Transverse colon (tissue), 4 donors: ENCODE measurements around the gene KCTD16. TPM values are rescaled to one million over a fixed set of nuclear protein-coding genes. Genes with fewer than 3 reads are reported as not detected.

Experiments used
- DNase-seq: peaks from one replicate; pipeline ENCODE4 v3.0.0-alpha.2; 2019
- H3K27ac ChIP-seq, 4 donors: fragments of 200-600 bp; sonication (generic); 2 replicates each; pipeline ENCODE4 v1.5.1; 2016 to 2018; ENCODE audit warnings: inconsistent platforms in 4 of 4
- H3K27me3 ChIP-seq: fragments of 200-600 bp; sonication (generic); 2 replicates; pipeline ENCODE4 v1.5.1; 2017; ENCODE audit warnings: inconsistent platforms
- H3K36me3 ChIP-seq, 4 donors: fragments of 200-600 bp; sonication (generic); 2 replicates each; pipeline ENCODE4 v1.5.1; 2017 to 2019; ENCODE audit warnings: inconsistent platforms in 4 of 4
- H3K4me1 ChIP-seq, 4 donors: fragments of 200-600 bp; sonication (generic); 2 replicates each; pipeline ENCODE4 v1.5.1; 2017 to 2020; ENCODE audit warnings: inconsistent platforms in 4 of 4
- H3K4me3 ChIP-seq, 4 donors: fragments of 200-600 bp; sonication (generic); 1 replicate in 1 of 4; 2 replicates in 3 of 4; pipeline versions ENCODE4 v1.5.1 to v1.6.1; 2017 to 2019; ENCODE audit warnings: inconsistent platforms in 4 of 4
- H3K9me3 ChIP-seq, 2 donors: fragments of 200-600 bp; sonication (generic); 2 replicates each; pipeline ENCODE4 v1.5.1; 2017 to 2019; ENCODE audit warnings: inconsistent platforms in 2 of 2
- CTCF ChIP-seq, 5 experiments: fragments of 200-600 bp in 3 of 5; fragments of 450-650 bp in 2 of 5; sonication (generic) in 3 of 5; IDR thresholded peaks; 1 replicate in 2 of 5; 2 replicates in 3 of 5; pipeline ENCODE4 v1.5.1; 2016 to 2017; ENCODE audit warnings: antibody characterized with exemption in 5 of 5, inconsistent platforms in 3 of 5, mild to moderate bottlenecking in 2 of 5, moderate library complexity in 1 of 5
- EP300 ChIP-seq: sonication (generic); formaldehyde crosslinking; IDR thresholded peaks from one replicate; pipeline ENCODE4 v1.6.1; 2017; ENCODE audit warnings: antibody characterized with exemption, low read depth
- POLR2A ChIP-seq: fragments of 450-650 bp; IDR thresholded peaks from one replicate; pipeline ENCODE4 v1.6.1; 2016; ENCODE audit warnings: antibody characterized with exemption, mild to moderate bottlenecking, moderate library complexity
- POLR2AphosphoS5 ChIP-seq, 3 donors: sonication (generic); formaldehyde crosslinking; IDR thresholded peaks; one replicate each; pipeline ENCODE4 v1.6.1; 2016; ENCODE audit warnings: antibody characterized with exemption in 3 of 3
- WGBS, 2 donors: methylation state at CpG; one replicate each; pipeline ENCODE4 v1.1.5; 2018; ENCODE audit warnings: low coverage in 1 of 2; 5-methylcytosine and 5-hydroxymethylcytosine counted together
- in situ Hi-C, 4 donors: fragments of 200-750 bp; cut with MboI; loops; one replicate each; pipeline versions ENCODE4 v1.15.0 to v1.15.1; 2017; ENCODE audit warnings: low sequenced_read_pairs in 3 of 4, low pct_ligation_motif_present in 1 of 4, low pct_unique_long_range_greater_than_20kb in 1 of 4
- intact Hi-C: fragments of 100-400 bp; cut with DNase I; formaldehyde crosslinking; loops from one replicate; pipeline ENCODE4 v1.15.1; 2023; ENCODE audit warnings: low total_unique reads
- total RNA-seq, 4 donors: library from RNA; depleted of rRNA; stranded (reverse); fragments of >200 nt; gene quantifications; one replicate each; pipeline ENCODE4 v1.1.0, GENCODE V29; 2016

KCTD16 gene
- total RNA-seq, 4 donors from 2014 or later = under 0.01 to 0.14 TPM; not detected in 2

GRCh38 chr5:144298658-144299057, 128.0 kb downstream of the KCTD16 start:
- in situ Hi-C loops = no loop called here
- Histone ChIP-seq H3K36me3 (no peaks in the 10 kb centered on the region), H3K4me1 (no peaks in the 10 kb centered on the region), H3K27ac (no peak overlapping the region), H3K27me3 (no peaks in the 10 kb centered on the region), H3K4me3 (no peak overlapping the region), H3K9me3 (no peaks in the 10 kb centered on the region)
- WGBS, 2 donors = 83 to 86% methylated on average over 3 of the region's 3 CpGs
- DNase-seq = no peak
- TF ChIP-seq EP300 (no peak), CTCF (IDR thresholded peaks at IDR 0.05) (no peak), POLR2A (no peak), POLR2AphosphoS5 (IDR thresholded peaks at IDR 0.05) (no peak)
- intact Hi-C loops = no loop called here

- Histone ChIP-seq H3K4me1 (no peaks in the 10 kb centered on the region), H3K9me3 (no peaks in the 10 kb centered on the region), H3K27me3 (no peaks in the 10 kb centered on the region), H3K27ac (no peak overlapping the region), H3K4me3 (no peak overlapping the region), H3K36me3 (no peaks in the 10 kb centered on the region)
- TF ChIP-seq EP300 (no peak), POLR2AphosphoS5 (IDR thresholded peaks at IDR 0.05) (no peak), POLR2A (no peak), CTCF (IDR thresholded peaks at IDR 0.05) (no peak)
- DNase-seq = no peak
- intact Hi-C loops (no loop called here), in situ Hi-C loops (no loop called here)
- WGBS, 2 donors = 67 to 83% methylated on average over 3 of the region's 3 CpGs
Measured at GRCh38 chr5:144304688-144305087, 134.0 kb downstream of the KCTD16 start.

- Histone ChIP-seq H3K4me3 (no peak overlapping the region), H3K27ac (no peak overlapping the region), H3K27me3 (no peaks in the 10 kb centered on the region), H3K4me1 (no peaks in the 10 kb centered on the region), H3K9me3 (no peaks in the 10 kb centered on the region), H3K36me3 (no peaks in the 10 kb centered on the region)
- intact Hi-C loops (no loop called here), in situ Hi-C loops (no loop called here)
- 30 to 42% methylated on average over 2 to 4 of the region's 4 CpGs for WGBS, 2 donors
- no peak for TF ChIP-seq POLR2AphosphoS5 (IDR thresholded peaks at IDR 0.05)
- no peak for TF ChIP-seq EP300
- TF ChIP-seq POLR2A = no peak
- TF ChIP-seq CTCF (IDR thresholded peaks at IDR 0.05) = no peak
- DNase-seq = no peak
Measured at GRCh38 chr5:144307736-144308135, 137.1 kb downstream of the KCTD16 start.

- in situ Hi-C loops (no loop called here), intact Hi-C loops (no loop called here)
- WGBS, 2 donors = 82 to 100% methylated on average over 1 to 5 of the region's 5 CpGs
- DNase-seq = no peak
- Histone ChIP-seq H3K27ac (no peak overlapping the region), H3K4me3 (no peak overlapping the region), H3K9me3 (no peaks in the 10 kb centered on the region), H3K27me3 (no peaks in the 10 kb centered on the region), H3K4me1 (no peaks in the 10 kb centered on the region), H3K36me3 (no peaks in the 10 kb centered on the region)
- TF ChIP-seq EP300 = no peak
- no peak for TF ChIP-seq CTCF (IDR thresholded peaks at IDR 0.05)
- no peak for TF ChIP-seq POLR2AphosphoS5 (IDR thresholded peaks at IDR 0.05)
- TF ChIP-seq POLR2A = no peak
Measured at GRCh38 chr5:144308174-144308573, 137.5 kb downstream of the KCTD16 start.
